ENCODE results near the gene DDX27. TPM values are rescaled to one million over a fixed set of nuclear protein-coding genes. Genes with fewer than 3 reads are reported as not detected.

Gene DDX27
- total and polyA plus RNA-seq, 2 of the 8 experiments (the other 6 are each of a cell fraction or from before 2014, with no cell fraction given) = 42.7 to 51.0 TPM

DNA sequence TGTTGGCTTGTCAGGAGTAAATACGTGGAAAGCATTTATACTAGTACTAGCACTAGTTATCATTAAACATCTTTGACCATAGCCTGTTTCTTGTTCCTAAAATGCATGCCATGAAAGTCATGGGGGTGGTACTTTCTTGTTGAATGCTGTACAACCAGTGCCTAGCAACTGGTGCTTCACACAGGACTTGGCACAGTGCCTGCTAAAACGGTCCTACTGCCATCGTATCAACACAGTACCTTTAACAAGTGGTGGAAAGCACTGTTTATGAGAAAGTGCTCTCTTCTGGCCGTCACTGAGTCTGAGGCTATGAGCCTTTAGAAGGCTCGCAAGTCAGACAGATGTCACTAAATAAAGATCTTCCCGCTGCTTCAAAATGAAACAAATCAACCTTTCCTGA, 37.0 kb downstream of the DDX27 start:
- Histone ChIP-seq H2AK5ac (ENCODE audit: low read depth, low read length) (no peak overlapping the region), H2BK12ac (ENCODE audit: low read depth, low read length) (no peak overlapping the region), H3K27ac (ENCODE audit: low read depth, low read length) (no peak overlapping the region), H3K27me3 (replicated peaks in 1 of 4; ENCODE audit: control insufficient read depth in 3 of 4, extremely low read depth in 1 of 4, insufficient read depth in 3 of 4, low read length in 3 of 4) (no peaks in the 10 kb centered on the region), H3K79me2 (ENCODE audit: control insufficient read depth in 1 of 2, insufficient read depth in 2 of 2, low read length in 2 of 2) (no peaks in the 10 kb centered on the region), H2BK20ac (ENCODE audit: low read length) (no peak overlapping the region), H3K23ac (ENCODE audit: insufficient read length) (no peak overlapping the region), H2BK120ac (replicated peaks; ENCODE audit: low read depth, low read length) (no peak overlapping the region), H4K91ac (replicated peaks; ENCODE audit: insufficient read length, low read length) (no peak overlapping the region), H3K79me1 (ENCODE audit: low read depth, low read length) (no peaks in the 10 kb centered on the region), H3K36me3 (ENCODE audit: control insufficient read depth in 2 of 4, insufficient read depth in 4 of 4, low read length in 3 of 4) (peaks cover 20 to 70% (median 53%) of the 10 kb centered on the region in 4 experiments), H3K9me3 (ENCODE audit: insufficient read depth in 2 of 2, low read depth in 1 of 2, low read length in 1 of 2) (no peaks in the 10 kb centered on the region), H3K14ac (ENCODE audit: insufficient read length) (no peak overlapping the region), H3K4me1 (replicated peaks in 1 of 4; ENCODE audit: control insufficient read depth in 3 of 4, insufficient read depth in 4 of 4, low read length in 3 of 4) (no peaks in the 10 kb centered on the region), H4K20me1 (replicated peaks in 1 of 2; ENCODE audit: control insufficient read depth in 1 of 2, insufficient read depth in 2 of 2, low read length in 2 of 2) (peaks cover 0 to 1% of the 10 kb centered on the region in 2 experiments), H3K4me3 (ENCODE audit: extremely low read depth in 1 of 4, insufficient read depth in 2 of 4, low read depth in 3 of 4, low read length in 4 of 4) (no peak overlapping the region), H3K4me2 (ENCODE audit: insufficient read depth in 1 of 2, low read depth in 2 of 2, low read length in 2 of 2) (no peak overlapping the region), H3K4ac (replicated peaks; ENCODE audit: insufficient read length, low read depth, low read length) (no peak overlapping the region), H4K8ac (ENCODE audit: extremely low read depth, insufficient read depth, low read length) (no peak overlapping the region), H3K18ac (ENCODE audit: extremely low read depth, low read length) (no peak overlapping the region), H2BK15ac (ENCODE audit: low read length) (no peak overlapping the region), H3K56ac (replicated peaks; ENCODE audit: insufficient read length, low read depth, low read length) (no peak overlapping the region), H4K5ac (ENCODE audit: insufficient read length, low read depth, low read length) (no peak overlapping the region), H2BK5ac (ENCODE audit: low read depth, low read length) (no peak overlapping the region), H3K9ac (replicated peaks in 1 of 4; ENCODE audit: extremely low read depth in 1 of 4, low read depth in 3 of 4, low read length in 3 of 4) (no peak overlapping the region), H2AFZ (ENCODE audit: low read length) (no peak overlapping the region), H3K23me2 (ENCODE audit: low read depth, low read length) (no peaks in the 10 kb centered on the region; the same call in 1 of the 2 replicates)
- ChIA-PET CTCF (ENCODE audit: partially characterized antibody) (interaction anchor here (4.0 kb wide), 1 partner anchor 12 kb away, joined by 41 read pairs; no protein-coding TSS in a partner anchor), POLR2A (ENCODE audit: partially characterized antibody) (interaction anchor here (1.1 to 5.0 kb wide), 3 partner anchors 9 to 24 kb away, joined by 3 to 25 read pairs (median 7); no protein-coding TSS in a partner anchor)
- TF ChIP-seq RFX5 (IDR thresholded peaks at IDR 0.05; ENCODE audit: borderline replicate concordance, low read depth, low read length) (no peak), GABPA (IDR thresholded peaks at IDR 0.05; ENCODE audit: borderline replicate concordance, insufficient read depth, low read length) (no peak)
- DNase-seq (ENCODE audit: low read depth in 1 of 2, low spot score in 2 of 2) (no peak), FAIRE-seq (no peak)
- 92% methylated on average over 6 of the region's 6 CpGs; no CpG with 5 or more reads in 1 of the 2 experiments for WGBS, 2 experiments (ENCODE audit: extremely low coverage in 1 of 2, insufficient coverage in 1 of 2, insufficient read length in 1 of 2, insufficient replicate concordance in 2 of 2, low coverage in 1 of 2, low lambda C conversion rate in 2 of 2, missing lambda C conversion rate in 1 of 2)

All from H1 (cell line).